ENCODE data around the gene HLA-DOA.

- TF ChIP-seq EZH2phosphoT487 (IDR thresholded peaks at IDR 0.05) (no peak), CTCF (IDR thresholded peaks at IDR 0.05) (no peak), EZH2 (IDR thresholded peaks at IDR 0.05) (no peak)
These were observed 43.8 kb upstream of the HLA-DOA start for GRCh38 chr6:33053230-33053629.

Data from neural progenitor cell (in vitro differentiated cells).